GM19099 (cell line): ENCODE measurements around the gene UMAD1.

Source experiments
- POLR2A ChIP-seq: IDR thresholded peaks from 3 replicates; pipeline ENCODE4 v1.6.1; 2011; ENCODE audit warnings: low read depth; ENCODE audit not compliant: insufficient read length; ENCODE audit errors: extremely low read depth

The UMAD1 gene

GRCh38 chr7:7810826-7811225 is 170.3 kb downstream of the UMAD1 start:
- TF ChIP-seq POLR2A = no peak

DNA sequence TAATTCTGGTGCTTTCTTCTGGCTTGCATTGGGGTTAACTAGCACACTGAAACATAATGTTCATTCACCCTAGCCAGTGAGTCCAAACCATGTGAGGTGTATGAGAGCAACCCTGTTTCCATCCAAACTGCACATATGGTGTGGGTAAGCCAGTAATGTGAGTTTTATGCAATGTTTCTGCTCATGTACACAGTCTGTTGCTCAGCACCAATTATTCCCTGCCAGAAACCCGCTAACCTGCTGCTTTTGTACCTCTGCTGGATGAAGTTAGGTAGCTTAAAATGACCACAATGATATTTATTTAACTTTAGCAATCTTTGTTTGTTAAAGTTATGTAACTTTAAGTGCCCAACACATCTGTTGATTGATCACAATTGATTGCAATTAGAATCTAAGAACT is 171.6 kb downstream of the UMAD1 start:
- TF ChIP-seq POLR2A = no peak

- TF ChIP-seq POLR2A = no peak
Observed at GRCh38 chr7:7815395-7815794, 174.8 kb downstream of the UMAD1 start.

DNA sequence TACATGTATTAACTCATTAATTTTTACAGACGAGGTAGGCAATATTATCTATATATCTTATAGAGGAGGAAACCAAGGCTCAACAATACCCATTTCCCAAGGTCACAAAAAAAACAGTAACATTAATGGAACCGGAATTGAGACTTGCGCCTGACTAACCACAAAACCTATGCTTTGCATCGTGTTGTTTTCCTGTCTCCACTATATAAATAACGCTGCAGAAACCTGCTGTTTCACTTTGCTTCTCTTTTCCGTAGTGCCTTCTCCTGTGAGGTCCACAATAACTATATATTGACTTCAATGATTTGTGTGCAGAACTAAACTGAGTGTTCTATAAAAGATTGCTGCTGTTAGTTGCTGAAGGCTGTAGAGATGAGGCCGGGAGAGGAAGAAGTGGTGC is 175.5 kb downstream of the UMAD1 start:
- TF ChIP-seq POLR2A = peak; percentile 44

DNA sequence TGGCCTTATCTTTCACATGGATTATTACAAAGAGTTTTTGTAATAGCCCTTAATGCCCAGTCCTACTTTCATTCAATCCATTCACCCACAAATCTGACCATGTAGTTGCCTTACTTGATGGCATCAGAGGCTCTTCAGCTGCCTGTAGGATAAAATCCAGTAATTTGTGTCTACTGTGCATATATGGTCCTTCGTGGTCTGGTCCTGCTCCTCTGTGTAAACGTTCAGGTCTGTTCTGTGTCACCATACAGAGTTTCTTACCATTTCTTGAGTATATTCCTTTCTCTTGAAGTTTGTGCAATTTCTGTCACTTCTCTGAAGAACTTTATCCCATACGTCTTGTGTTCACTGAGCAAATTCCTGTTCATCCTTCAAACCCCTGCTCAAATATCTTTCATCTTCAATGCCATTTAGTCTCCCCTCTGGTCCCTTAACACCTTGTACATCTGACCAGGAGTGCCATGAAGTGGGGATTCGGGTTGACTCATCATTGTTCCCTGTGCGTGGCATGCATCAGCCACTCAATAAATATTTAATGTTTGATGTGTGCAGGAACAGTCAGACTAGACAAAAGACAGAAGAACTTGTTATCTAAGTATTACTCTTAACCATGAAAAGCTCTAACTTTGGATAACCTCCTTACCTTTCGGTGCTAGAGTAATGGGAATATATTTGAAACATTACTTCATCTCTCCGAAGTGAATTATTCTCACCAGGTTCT is 176.4 kb downstream of the UMAD1 start:
- no peak for TF ChIP-seq POLR2A

- no peak for TF ChIP-seq POLR2A
Observed at GRCh38 chr7:7817748-7818147, 177.2 kb downstream of the UMAD1 start.

GRCh38 chr7:7819442-7820247 is 179.1 kb downstream of the UMAD1 start:
- TF ChIP-seq POLR2A = no peak

DNA sequence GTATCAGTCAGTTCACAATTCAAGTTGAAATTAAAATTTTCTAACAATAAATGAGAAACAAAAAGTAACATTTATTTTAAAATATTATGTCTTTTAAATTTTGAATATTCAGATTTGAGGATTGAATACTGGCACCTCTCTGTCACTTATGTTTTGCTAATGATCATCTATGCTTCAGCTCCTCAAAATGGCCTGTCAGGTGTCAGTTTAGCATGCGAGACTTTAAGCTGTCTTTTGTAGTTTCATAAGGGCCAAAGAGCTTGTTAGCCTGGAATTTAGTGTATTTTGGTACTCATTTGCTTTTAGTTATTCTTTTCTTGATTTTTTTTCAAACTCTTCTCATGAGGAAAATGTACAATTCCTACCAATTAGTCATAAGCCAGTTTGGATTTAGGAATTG is 179.9 kb downstream of the UMAD1 start:
- no peak for TF ChIP-seq POLR2A

- no peak for TF ChIP-seq POLR2A
Observed at GRCh38 chr7:7820939-7821338, 180.4 kb downstream of the UMAD1 start.

DNA sequence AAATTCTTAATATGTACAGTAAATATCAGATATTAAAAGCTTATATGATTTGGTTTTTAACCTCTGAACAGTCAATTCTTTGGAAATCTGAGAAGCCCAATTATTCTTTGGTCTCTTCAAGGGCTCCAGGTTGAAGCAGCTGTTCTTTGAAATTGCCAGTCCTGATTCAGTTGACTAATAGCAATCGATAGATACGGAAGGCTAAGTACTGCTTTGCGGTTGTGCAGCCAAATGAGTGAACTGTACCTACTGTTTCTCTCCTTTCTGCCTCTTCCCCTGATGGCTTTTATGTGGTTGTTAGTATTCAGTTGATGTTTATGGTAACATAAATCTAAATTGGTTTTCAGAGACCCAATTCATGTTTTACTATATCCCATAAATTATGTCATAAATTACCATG is 181.0 kb downstream of the UMAD1 start:
- TF ChIP-seq POLR2A = no peak

GRCh38 chr7:7829667-7830066 is 189.1 kb downstream of the UMAD1 start:
- no peak for TF ChIP-seq POLR2A

GRCh38 chr7:7830122-7830878 is 189.7 kb downstream of the UMAD1 start:
- TF ChIP-seq POLR2A = no peak

GRCh38 chr7:7832518-7832917 is 192.0 kb downstream of the UMAD1 start:
- TF ChIP-seq POLR2A = no peak

DNA sequence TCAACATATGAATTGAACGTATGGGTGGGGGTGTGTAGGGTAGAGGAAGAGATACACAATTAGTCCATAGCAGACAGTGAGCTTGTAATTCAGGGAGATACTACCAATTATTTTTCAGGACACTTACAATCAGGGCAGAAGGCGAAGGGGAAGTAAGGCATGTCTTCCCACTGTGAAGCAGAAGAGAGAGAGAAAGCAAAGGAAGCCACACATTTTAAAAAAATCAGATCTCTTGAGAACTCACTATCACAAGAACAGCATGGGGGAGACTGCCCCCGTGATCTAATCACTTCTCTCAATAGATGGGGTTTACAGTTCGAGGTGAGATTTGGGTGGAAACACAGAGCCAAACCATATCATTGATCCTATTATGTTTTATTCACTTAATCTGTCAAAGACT is 194.2 kb downstream of the UMAD1 start:
- TF ChIP-seq POLR2A = no peak

DNA sequence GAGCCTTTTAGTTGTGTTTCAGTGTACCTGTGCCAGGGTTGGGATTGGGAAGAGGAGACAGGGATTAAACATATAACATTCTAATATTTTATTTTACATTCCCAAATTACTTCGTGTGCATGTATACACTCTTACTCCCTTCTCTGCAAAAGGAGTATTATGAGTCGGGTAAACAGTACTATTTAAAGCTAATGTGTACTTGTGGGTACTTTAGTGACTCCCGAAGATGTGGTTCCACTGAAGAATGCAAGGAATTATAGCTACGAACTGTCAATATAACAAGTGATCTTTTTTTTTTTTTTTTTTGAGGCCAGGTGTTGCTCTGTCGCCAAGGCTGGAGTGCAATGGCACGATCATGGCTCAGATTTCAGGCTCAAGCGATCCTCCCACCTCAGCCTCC is 200.5 kb downstream of the UMAD1 start:
- no peak for TF ChIP-seq POLR2A

DNA sequence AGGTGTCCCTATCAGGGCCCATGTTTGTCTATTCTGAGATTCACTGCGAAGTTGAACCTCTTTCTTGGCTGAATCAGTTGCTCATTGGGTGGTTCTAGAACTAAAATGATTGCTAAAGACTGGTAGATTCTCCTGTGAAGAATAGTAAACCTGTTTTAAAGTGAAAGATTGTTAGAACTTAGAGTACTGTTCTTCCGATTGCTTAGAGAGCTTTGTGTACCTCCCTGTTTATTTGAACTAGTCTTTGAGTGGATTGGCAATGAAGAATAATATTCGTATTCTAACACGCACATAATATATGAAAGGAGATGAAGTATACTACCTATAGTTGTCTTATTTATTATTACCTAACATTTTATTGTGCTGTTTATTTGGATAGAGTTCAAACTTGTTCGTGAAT is 202.7 kb downstream of the UMAD1 start:
- no peak for TF ChIP-seq POLR2A
